H1 (cell line): ENCODE data around the gene NKAIN2. TPM values are rescaled to one million over a fixed set of nuclear protein-coding genes. Genes with fewer than 3 reads are reported as not detected.

Source experiments
- CTCF ChIA-PET: fragments of 300-600 bp; sonication (Branson Sonifier 250); formaldehyde crosslinking; loops from one replicate; lab custom pipeline; 2021; ENCODE audit not compliant: partially characterized antibody; lab: Charles Lee
- POLR2A ChIA-PET: fragments of 300-600 bp; sonication (Branson Sonifier 250); formaldehyde crosslinking; loops from one replicate; lab custom pipeline; 2021; ENCODE audit warnings: inconsistent platforms; ENCODE audit not compliant: partially characterized antibody; lab: Charles Lee
- DNase-seq, 2 experiments: peaks; one replicate each; pipeline versions ENCODE4 v3.0.0 to v3.0.0-alpha.2; 2010 to 2022; ENCODE audit warnings: low spot score in 2 of 2, low read depth in 1 of 2, mixed read lengths in 1 of 2
- FAIRE-seq: peaks from 2 replicates; lab custom pipeline; 2011; peaks lifted over from hg19 to GRCh38; lab: Jason Lieb, UNC
- H2AFZ ChIP-seq: 2 replicates; pipeline ENCODE4 v1.8.1; 2012; ENCODE audit warnings: low read length, inconsistent platforms
- H2AK5ac ChIP-seq: 2 replicates; pipeline ENCODE4 v1.6.1; 2013; ENCODE audit warnings: low read depth, low read length
- H2BK120ac ChIP-seq: replicated peaks from 2 replicates; pipeline ENCODE3; 2013; ENCODE audit warnings: low read depth, low read length, inconsistent platforms
- H2BK12ac ChIP-seq: 2 replicates; pipeline ENCODE4 v1.6.1; 2013; ENCODE audit warnings: low read depth, low read length
- H2BK15ac ChIP-seq: 2 replicates; pipeline ENCODE4 v1.6.1; 2013; ENCODE audit warnings: low read length
- H2BK20ac ChIP-seq: 2 replicates; pipeline ENCODE4 v1.6.1; 2013; ENCODE audit warnings: low read length
- H2BK5ac ChIP-seq: 2 replicates; pipeline ENCODE4 v1.6.1; 2013; ENCODE audit warnings: low read depth, low read length
- H3K14ac ChIP-seq: 2 replicates; pipeline ENCODE4 v1.6.1; 2013; ENCODE audit warnings: inconsistent platforms; ENCODE audit not compliant: insufficient read length
- H3K18ac ChIP-seq: 2 replicates; pipeline ENCODE4 v1.6.1; 2013; ENCODE audit warnings: low read length; ENCODE audit errors: extremely low read depth
- H3K23ac ChIP-seq: 2 replicates; pipeline ENCODE4 v1.6.1; 2013; ENCODE audit warnings: inconsistent platforms; ENCODE audit not compliant: insufficient read length
- H3K23me2 ChIP-seq: 2 replicates; pipeline ENCODE4 v1.6.1; 2013; ENCODE audit warnings: low read depth, low read length
- H3K27ac ChIP-seq: 2 replicates; pipeline ENCODE4 v1.6.1; 2011; ENCODE audit warnings: low read depth, low read length, inconsistent platforms
- H3K27me3 ChIP-seq, 4 experiments: replicated peaks in 1 of 4; 1 replicate in 1 of 4; 2 replicates in 3 of 4; pipeline versions ENCODE4 v1.6.1 to v1.8.1; 2011 to 2013; ENCODE audit warnings: low read length in 3 of 4, mild to moderate bottlenecking in 3 of 4, inconsistent platforms in 2 of 4, mixed read lengths in 2 of 4, moderate library complexity in 1 of 4; ENCODE audit not compliant: control insufficient read depth in 3 of 4, insufficient read depth in 3 of 4; ENCODE audit errors: extremely low read depth in 1 of 4
- H3K36me3 ChIP-seq, 4 experiments: 2 replicates each; pipeline versions ENCODE4 v1.6.1 to v1.8.1; 2011 to 2013; ENCODE audit warnings: mild to moderate bottlenecking in 4 of 4, low read length in 3 of 4, moderate library complexity in 2 of 4, control low read depth in 1 of 4, inconsistent platforms in 1 of 4; ENCODE audit not compliant: insufficient read depth in 4 of 4, control insufficient read depth in 2 of 4
- H3K4ac ChIP-seq: replicated peaks from 2 replicates; pipeline ENCODE3; 2013; ENCODE audit warnings: low read length, low read depth, mixed read lengths, inconsistent platforms; ENCODE audit not compliant: insufficient read length
- H3K4me1 ChIP-seq, 4 experiments: replicated peaks in 1 of 4; 1 replicate in 1 of 4; 2 replicates in 3 of 4; pipeline versions ENCODE4 v1.6.1 to v1.8.1; 2011 to 2013; ENCODE audit warnings: low read length in 3 of 4, inconsistent platforms in 2 of 4, mixed read lengths in 1 of 4; ENCODE audit not compliant: insufficient read depth in 4 of 4, control insufficient read depth in 3 of 4
- H3K4me2 ChIP-seq, 2 experiments: 2 replicates each; pipeline versions ENCODE4 v1.6.1 to v1.8.1; 2011 to 2013; ENCODE audit warnings: low read depth in 2 of 2, low read length in 2 of 2, control low read depth in 1 of 2, inconsistent platforms in 1 of 2, mild to moderate bottlenecking in 1 of 2; ENCODE audit not compliant: insufficient read depth in 1 of 2
- H3K4me3 ChIP-seq, 4 experiments: fragments of 200-600, 300-600 bp in 1 of 4; sonication (generic), shearing (Covaris generic), sonication (Bioruptor Twin) in 1 of 4; 2 replicates each; pipeline versions ENCODE4 v1.5.1 to v1.8.1; 2011 to 2016; ENCODE audit warnings: low read length in 4 of 4, low read depth in 3 of 4, control low read depth in 2 of 4, inconsistent platforms in 2 of 4, mild to moderate bottlenecking in 2 of 4, mixed read lengths in 1 of 4, moderate library complexity in 1 of 4; ENCODE audit not compliant: insufficient read depth in 2 of 4; ENCODE audit errors: extremely low read depth in 1 of 4
- H3K56ac ChIP-seq: replicated peaks from 2 replicates; pipeline ENCODE3; 2013; ENCODE audit warnings: low read depth, mild to moderate bottlenecking, mixed read lengths, low read length, inconsistent platforms; ENCODE audit not compliant: insufficient read length
- H3K79me1 ChIP-seq: 2 replicates; pipeline ENCODE4 v1.6.1; 2013; ENCODE audit warnings: low read depth, low read length, control low read depth
- H3K79me2 ChIP-seq, 2 experiments: 2 replicates each; pipeline versions ENCODE4 v1.6.1 to v1.8.1; 2012 to 2013; ENCODE audit warnings: low read length in 2 of 2, mild to moderate bottlenecking in 2 of 2, inconsistent platforms in 1 of 2; ENCODE audit not compliant: insufficient read depth in 2 of 2, control insufficient read depth in 1 of 2
- H3K9ac ChIP-seq, 4 experiments: replicated peaks in 1 of 4; 1 replicate in 1 of 4; 2 replicates in 3 of 4; pipeline versions ENCODE4 v1.6.1 to v1.8.1; 2011 to 2013; ENCODE audit warnings: low read depth in 3 of 4, low read length in 3 of 4, control low read depth in 2 of 4, mild to moderate bottlenecking in 2 of 4, moderate library complexity in 2 of 4, inconsistent platforms in 1 of 4; ENCODE audit errors: extremely low read depth in 1 of 4
- H3K9me3 ChIP-seq, 2 experiments: 2 replicates each; pipeline versions ENCODE4 v1.6.1 to v1.8.1; 2012 to 2013; ENCODE audit warnings: mild to moderate bottlenecking in 2 of 2, moderate library complexity in 2 of 2, control low read depth in 1 of 2, inconsistent platforms in 1 of 2, low read depth in 1 of 2, low read length in 1 of 2, mixed read lengths in 1 of 2; ENCODE audit not compliant: insufficient read depth in 2 of 2
- H4K20me1 ChIP-seq, 2 experiments: replicated peaks in 1 of 2; 2 replicates each; pipeline versions ENCODE3 to v1.8.1; 2011 to 2013; ENCODE audit warnings: inconsistent platforms in 2 of 2, low read length in 2 of 2, mild to moderate bottlenecking in 1 of 2; ENCODE audit not compliant: insufficient read depth in 2 of 2, control insufficient read depth in 1 of 2
- H4K5ac ChIP-seq: 2 replicates; pipeline ENCODE4 v1.6.1; 2013; ENCODE audit warnings: low read length, low read depth, mixed read lengths, inconsistent platforms; ENCODE audit not compliant: insufficient read length
- H4K8ac ChIP-seq: 2 replicates; pipeline ENCODE4 v1.8.0; 2013; ENCODE audit warnings: mild to moderate bottlenecking, moderate library complexity, low read length, inconsistent platforms; ENCODE audit not compliant: insufficient read depth; ENCODE audit errors: extremely low read depth
- H4K91ac ChIP-seq: replicated peaks from 2 replicates; pipeline ENCODE3; 2013; ENCODE audit warnings: low read length, mixed read lengths, inconsistent platforms; ENCODE audit not compliant: insufficient read length
- BACH1 ChIP-seq: IDR thresholded peaks from 2 replicates; pipeline ENCODE4 v1.6.1; 2012; ENCODE audit warnings: low read length, improper control_type of control experiment
- BCL11A ChIP-seq, 2 experiments: IDR thresholded peaks; one replicate each; pipeline ENCODE4 v1.6.1; 2011; ENCODE audit warnings: low read depth in 2 of 2, low read length in 2 of 2, mild to moderate bottlenecking in 2 of 2
- CHD2 ChIP-seq: IDR thresholded peaks from 2 replicates; pipeline ENCODE4 v1.6.1; 2012; ENCODE audit warnings: low read length, improper control_type of control experiment
- EGR1 ChIP-seq: IDR thresholded peaks from 2 replicates; pipeline ENCODE4 v1.6.1; 2011; ENCODE audit warnings: low read depth, low read length, borderline replicate concordance
- MAX ChIP-seq: IDR thresholded peaks from 2 replicates; pipeline ENCODE4 v1.6.1; 2012; ENCODE audit warnings: inconsistent platforms
- POLR2A ChIP-seq, 2 experiments: IDR thresholded peaks; 1 replicate in 1 of 2; 2 replicates in 1 of 2; pipeline ENCODE4 v1.6.1; 2011; ENCODE audit warnings: low read depth in 2 of 2, low read length in 2 of 2, mild to moderate bottlenecking in 2 of 2; ENCODE audit errors: control extremely low read depth in 1 of 2
- SP1 ChIP-seq: IDR thresholded peaks from 2 replicates; pipeline ENCODE4 v1.6.1; 2011; ENCODE audit warnings: low read depth, low read length
- TAF1 ChIP-seq: IDR thresholded peaks from 2 replicates; pipeline ENCODE4 v1.6.1; 2011; ENCODE audit warnings: mild to moderate bottlenecking, low read depth, low read length
- ZNF274 ChIP-seq: IDR thresholded peaks from 2 replicates; pipeline ENCODE4 v1.7.0; 2012; ENCODE audit warnings: low read length, borderline replicate concordance; ENCODE audit errors: extremely low read depth
- WGBS, 2 experiments: shearing (Covaris generic) in 1 of 2; methylation state at CpG; one replicate each; pipeline versions ENCODE4 v1.1.6 to v1.1.7; 2013 to 2015; ENCODE audit warnings: low lambda C conversion rate in 2 of 2, mixed read lengths in 2 of 2, inconsistent platforms in 1 of 2, low coverage in 1 of 2, missing lambda C conversion rate in 1 of 2; ENCODE audit not compliant: insufficient replicate concordance in 2 of 2, insufficient coverage in 1 of 2, insufficient read length in 1 of 2; ENCODE audit errors: extremely low coverage in 1 of 2, missing lambda C conversion rate in 1 of 2; 5-methylcytosine and 5-hydroxymethylcytosine counted together
- polyA plus RNA-seq, 7 experiments: library from polyadenylated mRNA; depleted of rRNA in 3 of 7; stranded (reverse) in 5 of 7; unstranded in 2 of 7; fragments of >200 nt in 5 of 7; fragments of 200-250 nt in 2 of 7; gene quantifications; 1 replicate in 5 of 7; 2 replicates in 1 of 7; 4 replicates in 1 of 7; pipeline versions ENCODE4 v1.2.1 to v1.2.3, GENCODE V29; 2011 to 2013; ENCODE audit warnings: missing spikeins in 2 of 7, mixed read lengths in 2 of 7
- total RNA-seq: library from RNA; stranded (reverse); fragmentation: NEBNext Ultra II Directional; extraction: Animal tissue kit (Norgen Biotek cat#: 25700); gene quantifications from 2 replicates; pipeline ENCODE4 v1.2.1, GENCODE V29; 2021
- TF ChIP-seq, protein P1 (sequence below): IDR thresholded peaks from 2 replicates; pipeline ENCODE4 v1.6.1; 2011; ENCODE audit warnings: low read length, improper control_type of control experiment

NKAIN2 gene
- total and polyA plus RNA-seq, 2 of the 8 experiments (the other 6 are each of a cell fraction or from before 2014, with no cell fraction given), result 0.20 to 0.34 TPM

DNA sequence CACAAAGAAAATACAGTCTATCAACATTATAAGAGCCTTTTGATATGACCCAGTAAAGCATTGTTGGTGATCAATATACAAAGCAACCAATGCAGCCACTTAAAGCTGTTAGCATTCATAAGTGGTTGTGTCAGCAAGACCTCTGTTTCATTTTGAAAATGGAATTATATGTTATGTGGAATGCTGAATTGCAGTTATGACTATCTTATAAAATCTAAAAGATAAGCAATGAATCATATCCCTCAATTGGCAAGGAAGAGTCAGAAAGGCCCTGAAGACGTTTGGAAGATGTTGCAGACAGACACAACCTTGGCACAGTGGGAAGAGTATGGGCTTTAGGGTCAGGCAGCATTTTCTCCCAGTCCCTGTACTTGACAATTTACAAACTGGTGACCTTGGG is 1064.8 kb downstream of the NKAIN2 start:
- TF ChIP-seq CHD2, result no peak
- no peak for TF ChIP-seq POLR2A (IDR thresholded peaks at IDR 0.05; ENCODE audit: control extremely low read depth in 1 of 2, low read depth in 2 of 2, low read length in 2 of 2)
- TF ChIP-seq TAF1, result no peak
- TF ChIP-seq SP1, result no peak
- TF ChIP-seq MAX, result no peak
- TF ChIP-seq EGR1, result no peak
- TF ChIP-seq, protein P1, sequence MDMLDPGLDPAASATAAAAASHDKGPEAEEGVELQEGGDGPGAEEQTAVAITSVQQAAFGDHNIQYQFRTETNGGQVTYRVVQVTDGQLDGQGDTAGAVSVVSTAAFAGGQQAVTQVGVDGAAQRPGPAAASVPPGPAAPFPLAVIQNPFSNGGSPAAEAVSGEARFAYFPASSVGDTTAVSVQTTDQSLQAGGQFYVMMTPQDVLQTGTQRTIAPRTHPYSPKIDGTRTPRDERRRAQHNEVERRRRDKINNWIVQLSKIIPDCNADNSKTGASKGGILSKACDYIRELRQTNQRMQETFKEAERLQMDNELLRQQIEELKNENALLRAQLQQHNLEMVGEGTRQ, result no peak
- TF ChIP-seq BACH1, result no peak
- no peak for TF ChIP-seq ZNF274
- TF ChIP-seq BCL11A (IDR thresholded peaks at IDR 0.05; ENCODE audit: low read depth in 2 of 2, low read length in 2 of 2), result no peak
- TF ChIP-seq, all 59 proteins: peak for 0
- POLR2A ChIA-PET, result no interaction called here
- no peak overlapping the region for H2AFZ ChIP-seq
- H3K27me3 ChIP-seq, result no peaks in the 10 kb centered on the region
- no peak overlapping the region for H2BK20ac ChIP-seq
- H3K23me2 ChIP-seq, result no peaks in the 10 kb centered on the region
- H3K27ac ChIP-seq, result no peak overlapping the region
- no peak overlapping the region for H3K23ac ChIP-seq
- H3K9me3 ChIP-seq, result no peaks in the 10 kb centered on the region
- WGBS, 2 experiments, result 93% methylated on average over 1 of the region's 1 CpG; no CpG with 5 or more reads in 1 of the 2 experiments
- DNase-seq (no peak), FAIRE-seq (no peak)
- H3K79me1 ChIP-seq, result no peaks in the 10 kb centered on the region
- no peak overlapping the region for H2BK5ac ChIP-seq
- no peak overlapping the region for H3K4me2 ChIP-seq
- H3K4me1 ChIP-seq, result no peaks in the 10 kb centered on the region
- H3K36me3 ChIP-seq, result no peaks in the 10 kb centered on the region
- H3K79me2 ChIP-seq, result no peaks in the 10 kb centered on the region
- H4K5ac ChIP-seq, result no peak overlapping the region
- H4K91ac ChIP-seq, result no peak overlapping the region
- H3K18ac ChIP-seq, result no peak overlapping the region
- H2BK120ac ChIP-seq, result no peak overlapping the region
- H2AK5ac ChIP-seq, result no peak overlapping the region
- H3K4ac ChIP-seq, result no peak overlapping the region
- no peak overlapping the region for H3K4me3 ChIP-seq
- no peak overlapping the region for H2BK15ac ChIP-seq
- no peak overlapping the region for H4K8ac ChIP-seq
- no peak overlapping the region for H3K9ac ChIP-seq
- H2BK12ac ChIP-seq, result no peak overlapping the region
- H3K14ac ChIP-seq, result no peak overlapping the region
- CTCF ChIA-PET, result interaction anchor here (1.0 to 7.4 kb wide), 3 partner anchors 230 to 283 kb away, joined by 3 to 69 read pairs (median 3); no protein-coding TSS in a partner anchor
- H4K20me1 ChIP-seq, result no peaks in the 10 kb centered on the region
- H3K56ac ChIP-seq, result no peak overlapping the region
